Placental epithelial cell (primary cell): ENCODE measurements around the gene MATN1. TPM values are rescaled to one million over a fixed set of nuclear protein-coding genes. Genes with fewer than 3 reads are reported as not detected.

ENCODE experiments used
- small RNA-seq: library from RNA; depleted of rRNA; stranded (forward); fragments of <200 nt; gene quantifications from one replicate; pipeline ENCODE3, GENCODE V24; 2012
- total RNA-seq: library from RNA; depleted of rRNA; stranded (reverse); fragments of >200 nt; gene quantifications from 2 replicates; pipeline ENCODE4 v1.2.3, GENCODE V29; 2012

Gene MATN1, protein sequence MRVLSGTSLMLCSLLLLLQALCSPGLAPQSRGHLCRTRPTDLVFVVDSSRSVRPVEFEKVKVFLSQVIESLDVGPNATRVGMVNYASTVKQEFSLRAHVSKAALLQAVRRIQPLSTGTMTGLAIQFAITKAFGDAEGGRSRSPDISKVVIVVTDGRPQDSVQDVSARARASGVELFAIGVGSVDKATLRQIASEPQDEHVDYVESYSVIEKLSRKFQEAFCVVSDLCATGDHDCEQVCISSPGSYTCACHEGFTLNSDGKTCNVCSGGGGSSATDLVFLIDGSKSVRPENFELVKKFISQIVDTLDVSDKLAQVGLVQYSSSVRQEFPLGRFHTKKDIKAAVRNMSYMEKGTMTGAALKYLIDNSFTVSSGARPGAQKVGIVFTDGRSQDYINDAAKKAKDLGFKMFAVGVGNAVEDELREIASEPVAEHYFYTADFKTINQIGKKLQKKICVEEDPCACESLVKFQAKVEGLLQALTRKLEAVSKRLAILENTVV
- total RNA-seq = 0.79 TPM in 1 of 2 replicates, not detected in the other

DNA sequence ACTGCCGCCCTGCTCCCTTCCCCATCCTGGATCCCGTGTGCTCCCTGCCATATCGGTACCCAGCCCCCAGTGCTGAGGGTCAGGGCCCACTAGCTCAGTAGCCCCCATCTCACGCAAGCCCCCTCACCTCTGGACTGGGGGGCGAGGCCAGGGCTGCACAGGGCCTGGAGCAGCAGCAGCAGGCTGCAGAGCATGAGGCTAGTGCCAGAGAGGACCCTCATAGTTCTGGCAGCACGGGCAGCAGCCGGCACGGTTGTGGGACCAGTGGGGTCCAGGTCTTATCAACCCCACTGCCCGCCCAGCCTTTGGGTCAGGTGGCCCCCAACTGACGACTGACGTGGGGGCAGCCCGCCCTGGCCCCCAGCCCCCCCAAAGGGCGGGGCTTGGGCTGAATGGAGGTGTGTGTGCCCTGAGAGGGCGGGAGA lies at the start of gene MATN1:
Gene MATN1 (minus strand): TSS at position 255 of the 425 bp plus-strand sequence. CDS start 34 bp downstream, at position 221.

DNA sequence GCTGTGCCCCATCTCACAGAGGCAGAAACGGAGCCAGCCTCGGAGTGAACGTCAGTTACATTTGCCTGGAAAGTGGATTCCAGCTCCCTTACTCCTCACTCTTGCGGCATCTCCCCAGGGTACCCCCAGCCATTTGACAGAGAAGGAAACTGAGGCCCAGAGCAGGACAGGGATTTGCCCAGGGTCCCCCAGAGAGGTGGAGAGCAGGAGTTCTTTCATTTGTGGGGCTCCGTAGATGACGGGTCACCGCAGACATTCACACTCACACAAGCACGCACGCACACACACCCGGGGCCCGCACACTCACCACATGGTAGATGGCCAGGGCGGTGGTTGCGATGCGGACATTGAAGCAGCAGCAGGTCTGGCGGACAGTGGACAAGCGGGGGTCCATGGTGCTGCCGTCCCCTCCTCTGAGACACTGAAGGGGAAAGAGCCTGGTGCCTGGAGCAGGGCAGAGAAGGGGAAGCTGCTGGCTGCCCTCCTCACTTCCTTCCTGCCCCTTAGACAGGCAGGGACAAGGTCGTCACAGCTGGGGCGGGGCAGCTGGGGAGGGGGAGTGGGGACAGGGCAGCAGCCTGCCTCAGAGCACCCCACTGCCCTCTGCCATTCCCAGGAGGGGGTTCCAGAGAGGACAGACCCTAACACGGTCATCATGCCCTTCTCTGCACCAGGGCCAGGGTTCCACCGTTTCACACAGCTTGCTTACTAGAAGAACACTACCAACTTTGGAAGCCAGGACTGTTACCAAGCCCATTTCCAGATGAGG lies 34.2 kb upstream of the MATN1 start, which contains the start of gene LAPTM5:
Gene LAPTM5 (minus strand): TSS at position 423 of the 769 bp plus-strand sequence. CDS start 29 bp downstream, at position 394.

Small RNAs within 50 kb of the gene (small RNA-seq; reads per million reads assigned to genes)
- gene MIR4420 = not detected

Other genes starting within 250 kb of the MATN1 start
- gene LAPTM5, start 34.2 kb upstream of the MATN1 start, total RNA-seq = 3.6 and 7.5 TPM in 2 replicates
- 227 and 284 TPM in 2 replicates for gene SDC3, start 185.2 kb upstream of the MATN1 start, total RNA-seq